Measurements from ENCODE around the gene UBE2C.
"Not testable (repeated sequence)": the region's sequence is repeated elsewhere in the genome, so short reads cannot be mapped to it uniquely, and the experiment has no call there.

The UBE2C gene

GRCh38 chr20:45798935-45799642, 13.4 kb upstream of the UBE2C start:
- DNase-seq: no peak

GRCh38 chr20:45801851-45802250, 10.6 kb upstream of the UBE2C start:
- no peak for DNase-seq

- no peak for DNase-seq
Observed at GRCh38 chr20:45810191-45810970, 2.1 kb upstream of the UBE2C start.

- no peak for DNase-seq
Observed at GRCh38 chr20:45813006-45813340, 529 bp downstream of the UBE2C start.

GRCh38 chr20:45813489-45813888, 1.0 kb downstream of the UBE2C start:
- no peak for DNase-seq

- DNase-seq: no peak
Observed at GRCh38 chr20:45814314-45814713, 1.9 kb downstream of the UBE2C start.

GRCh38 chr20:45816951-45817350, 4.5 kb downstream of the UBE2C start:
- DNase-seq: no peak

GRCh38 chr20:45817376-45818194, 5.1 kb downstream of the UBE2C start:
- no peak for DNase-seq

- no peak for DNase-seq
Observed at GRCh38 chr20:45818239-45818638, 5.8 kb downstream of the UBE2C start.

- no peak for DNase-seq
Observed at GRCh38 chr20:45819466-45819865, 7.0 kb downstream of the UBE2C start.

- no peak for DNase-seq
Observed at GRCh38 chr20:45821947-45822346, 9.5 kb downstream of the UBE2C start.

- DNase-seq: no peak
Observed at GRCh38 chr20:45822857-45823256, 10.4 kb downstream of the UBE2C start.

- no peak for DNase-seq
Observed at GRCh38 chr20:45823949-45824835, 11.7 kb downstream of the UBE2C start.

- DNase-seq: no peak
Observed at GRCh38 chr20:45826381-45827019, 14.1 kb downstream of the UBE2C start.

- DNase-seq: no peak
Observed at GRCh38 chr20:45827030-45827652, 14.7 kb downstream of the UBE2C start, which contains the start of gene TNNC2. TSS of gene TNNC2 (minus strand) at chr20:45827312. CDS start at chr20:45827248, 64 bp downstream.

- DNase-seq: no peak
Observed at GRCh38 chr20:45827712-45828111, 15.3 kb downstream of the UBE2C start.

- no peak for DNase-seq
Observed at GRCh38 chr20:45828589-45828988, 16.1 kb downstream of the UBE2C start.

- not testable (repeated sequence) for DNase-seq
Observed at GRCh38 chr20:45829673-45830106, 17.2 kb downstream of the UBE2C start.

GRCh38 chr20:45832619-45833018, 20.2 kb downstream of the UBE2C start:
- DNase-seq: no peak

GRCh38 chr20:45833030-45833882, 20.8 kb downstream of the UBE2C start, which contains the start of gene SNX21:
TSS of gene SNX21 (plus strand) at chr20:45833799. CDS start at chr20:45833920, 121 bp downstream.
- DNase-seq: no peak
